ENCODE data around the gene LIMS1. TPM values are rescaled to one million over a fixed set of nuclear protein-coding genes. Genes with fewer than 3 reads are reported as not detected.

LIMS1 gene
- total RNA-seq, 1 donor from 2014 or later, result 39.8 TPM

DNA sequence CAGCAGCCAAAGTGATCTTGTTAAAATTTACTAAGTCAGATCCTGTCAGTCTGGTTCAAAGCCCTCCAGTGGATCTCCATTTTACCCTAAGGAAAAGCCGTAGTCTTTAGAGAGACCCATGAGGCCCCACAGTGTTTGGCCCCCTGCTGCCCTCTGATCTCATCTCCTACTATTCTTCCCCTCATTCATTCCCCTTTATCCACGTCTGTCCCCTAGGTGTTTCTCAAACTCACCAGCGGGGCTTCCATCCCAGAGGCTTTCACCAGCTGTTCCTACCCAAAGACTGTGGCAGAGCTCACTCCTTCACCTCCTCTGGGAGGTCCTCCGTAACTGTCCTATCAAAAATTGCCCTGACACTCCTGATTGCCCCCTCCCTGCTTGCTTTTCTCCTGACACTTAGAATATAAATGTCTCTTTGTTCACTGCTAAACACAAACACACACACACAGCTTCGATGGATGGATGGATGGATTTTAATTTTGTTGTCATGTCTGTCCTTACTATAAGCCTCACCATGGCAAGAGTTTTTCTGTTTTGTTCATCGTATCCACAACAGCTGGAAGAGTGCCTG is 26.1 kb downstream of the LIMS1 start:
- Histone ChIP-seq H3K4me1 (peaks cover 0 to 7% of the 10 kb centered on the region in 2 donors), H3K9me3 (peaks cover 0 to 8% of the 10 kb centered on the region in 2 donors), H3K27ac (no peak overlapping the region), H3K36me3 (no peaks in the 10 kb centered on the region), H3K27me3 (no peaks in the 10 kb centered on the region), H3K4me3 (no peak overlapping the region)
- TF ChIP-seq, protein P1, sequence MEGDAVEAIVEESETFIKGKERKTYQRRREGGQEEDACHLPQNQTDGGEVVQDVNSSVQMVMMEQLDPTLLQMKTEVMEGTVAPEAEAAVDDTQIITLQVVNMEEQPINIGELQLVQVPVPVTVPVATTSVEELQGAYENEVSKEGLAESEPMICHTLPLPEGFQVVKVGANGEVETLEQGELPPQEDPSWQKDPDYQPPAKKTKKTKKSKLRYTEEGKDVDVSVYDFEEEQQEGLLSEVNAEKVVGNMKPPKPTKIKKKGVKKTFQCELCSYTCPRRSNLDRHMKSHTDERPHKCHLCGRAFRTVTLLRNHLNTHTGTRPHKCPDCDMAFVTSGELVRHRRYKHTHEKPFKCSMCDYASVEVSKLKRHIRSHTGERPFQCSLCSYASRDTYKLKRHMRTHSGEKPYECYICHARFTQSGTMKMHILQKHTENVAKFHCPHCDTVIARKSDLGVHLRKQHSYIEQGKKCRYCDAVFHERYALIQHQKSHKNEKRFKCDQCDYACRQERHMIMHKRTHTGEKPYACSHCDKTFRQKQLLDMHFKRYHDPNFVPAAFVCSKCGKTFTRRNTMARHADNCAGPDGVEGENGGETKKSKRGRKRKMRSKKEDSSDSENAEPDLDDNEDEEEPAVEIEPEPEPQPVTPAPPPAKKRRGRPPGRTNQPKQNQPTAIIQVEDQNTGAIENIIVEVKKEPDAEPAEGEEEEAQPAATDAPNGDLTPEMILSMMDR (IDR thresholded peaks at IDR 0.05), result no peak
- no peak for DNase-seq (ENCODE audit: low spot score in 2 of 2)
- intact Hi-C loops (cut with DNase I), result no loop called here

DNA sequence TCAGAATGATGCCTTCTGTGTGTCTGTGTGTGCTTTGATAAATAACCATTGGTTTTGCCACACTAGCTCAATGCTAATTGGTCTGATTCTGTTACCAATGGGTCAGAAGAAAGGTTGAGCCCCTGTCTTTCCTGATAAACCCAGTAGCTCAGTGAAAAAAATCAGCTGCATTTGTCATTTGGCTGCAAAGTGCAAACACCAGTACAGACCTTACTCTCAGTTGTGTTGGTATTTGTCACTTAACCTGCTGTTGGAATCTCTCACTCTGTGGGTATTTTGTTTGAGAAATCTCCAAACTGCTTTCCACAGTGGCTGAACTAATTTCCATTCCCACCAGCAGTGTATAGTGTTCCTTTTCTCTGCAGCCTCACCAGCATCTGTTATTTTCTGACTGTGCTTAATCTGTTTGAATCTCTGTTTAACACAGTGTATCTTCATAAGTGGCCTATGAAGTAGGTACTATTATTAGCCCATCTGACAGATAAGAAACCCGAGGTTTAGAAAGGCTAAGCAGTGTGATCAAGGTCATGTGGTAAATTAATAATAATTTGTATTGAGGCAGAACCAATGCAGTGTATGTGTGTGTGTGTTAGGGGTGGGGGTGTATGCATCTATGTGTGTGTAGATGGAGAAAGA is 26.7 kb downstream of the LIMS1 start:
- Histone ChIP-seq H3K4me1 (peaks cover 0 to 7% of the 10 kb centered on the region in 2 donors), H3K4me3 (no peak overlapping the region), H3K27me3 (no peaks in the 10 kb centered on the region), H3K27ac (no peak overlapping the region), H3K36me3 (no peaks in the 10 kb centered on the region), H3K9me3 (peaks cover 0 to 8% of the 10 kb centered on the region in 2 donors)
- no peak for DNase-seq (ENCODE audit: low spot score in 2 of 2)
- TF ChIP-seq, protein P1 (IDR thresholded peaks at IDR 0.05), result no peak
- intact Hi-C loops (cut with DNase I), result no loop called here

DNA sequence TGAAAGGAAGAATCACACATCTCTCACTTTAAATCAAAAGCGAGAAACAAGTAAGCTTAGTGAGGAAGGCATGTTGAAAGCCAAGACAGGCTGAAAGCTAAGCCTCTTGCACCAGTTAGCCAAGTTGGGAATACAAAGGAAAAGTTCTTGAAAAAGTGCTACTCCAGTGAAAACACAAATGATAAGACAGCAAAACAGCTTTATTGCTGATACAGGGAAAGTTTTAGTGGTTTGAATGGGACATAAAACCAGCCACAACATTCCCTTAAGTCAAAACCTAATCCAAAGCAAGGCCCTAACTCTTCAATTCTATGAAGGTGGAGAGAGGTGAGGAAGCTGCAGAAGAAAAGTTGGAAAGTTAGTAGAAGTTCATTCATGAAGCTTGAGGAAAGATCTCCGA is 28.0 kb downstream of the LIMS1 start:
- DNase-seq (ENCODE audit: low spot score in 2 of 2), result no peak
- Histone ChIP-seq H3K27ac (no peak overlapping the region), H3K27me3 (no peaks in the 10 kb centered on the region), H3K4me1 (peaks cover 0 to 7% of the 10 kb centered on the region in 2 donors), H3K4me3 (no peak overlapping the region), H3K9me3 (peaks cover 0 to 8% of the 10 kb centered on the region in 2 donors), H3K36me3 (no peaks in the 10 kb centered on the region)
- TF ChIP-seq, protein P1 (IDR thresholded peaks at IDR 0.05), result no peak
- intact Hi-C loops (cut with DNase I), result no loop called here

DNA sequence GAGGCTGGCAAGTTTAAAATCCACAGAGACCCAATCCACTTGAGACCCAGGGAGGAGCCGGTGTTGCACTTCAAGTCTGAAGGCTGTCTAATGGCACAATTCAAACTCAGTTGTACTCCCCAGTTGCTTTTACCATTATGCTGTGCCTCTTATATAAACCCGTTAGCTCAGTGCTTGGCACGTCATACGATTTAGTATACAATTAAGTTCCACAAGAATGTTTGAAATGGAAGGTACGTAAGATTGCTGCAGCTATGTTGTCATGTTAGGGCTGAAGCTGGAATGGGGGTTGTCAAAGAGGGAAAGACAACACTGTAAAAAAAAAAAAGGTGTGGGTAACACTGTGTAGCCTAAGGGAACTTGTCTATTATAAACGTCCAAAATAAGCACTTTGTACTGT is 30.2 kb downstream of the LIMS1 start:
- TF ChIP-seq, protein P1 (IDR thresholded peaks at IDR 0.05), result no peak
- intact Hi-C loops (cut with DNase I), result no loop called here
- H3K36me3 ChIP-seq, result no peaks in the 10 kb centered on the region
- no peak overlapping the region for H3K27ac ChIP-seq
- no peak overlapping the region for H3K4me3 ChIP-seq
- H3K9me3 ChIP-seq, result peaks cover 0 to 8% of the 10 kb centered on the region in 2 donors
- peaks cover 0 to 7% of the 10 kb centered on the region in 2 donors for H3K4me1 ChIP-seq
- no peaks in the 10 kb centered on the region for H3K27me3 ChIP-seq
- DNase-seq (ENCODE audit: low spot score in 2 of 2), result no peak

GRCh38 chr2:108565778-108566375 is 31.6 kb downstream of the LIMS1 start:
- Histone ChIP-seq H3K4me3 (no peak overlapping the region), H3K4me1 (peaks cover 0 to 5% of the 10 kb centered on the region in 2 donors), H3K36me3 (no peaks in the 10 kb centered on the region), H3K9me3 (peaks cover 0 to 8% of the 10 kb centered on the region in 2 donors), H3K27me3 (no peaks in the 10 kb centered on the region), H3K27ac (no peak overlapping the region)
- DNase-seq (ENCODE audit: low spot score in 2 of 2), result no peak
- intact Hi-C loops (cut with DNase I), result no loop called here
- TF ChIP-seq, protein P1 (IDR thresholded peaks at IDR 0.05), result no peak
